ENCODE data around the gene RSPO1.
A peak's percentile ranks its signal among the peaks of the same experiment; 100 is the strongest.

The RSPO1 gene

DNA sequence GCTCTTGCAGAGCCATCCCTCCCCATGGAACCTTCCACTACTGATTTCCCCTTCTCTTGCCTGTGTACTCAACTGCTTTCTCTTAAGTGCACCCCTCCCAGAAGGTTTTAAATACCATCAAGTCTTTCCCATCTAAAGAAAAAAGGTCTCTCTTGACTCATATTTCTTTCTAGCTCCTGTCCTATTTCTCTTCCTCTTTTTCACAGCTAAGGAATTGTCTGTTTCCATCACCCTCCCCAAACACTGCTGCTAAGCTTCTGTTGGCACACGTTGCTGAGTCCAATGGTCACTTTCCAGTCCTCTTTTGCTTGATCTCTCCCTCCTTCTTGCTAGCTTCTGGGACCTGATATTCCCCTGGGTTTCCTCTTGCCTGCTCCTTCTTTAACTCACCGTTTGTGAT is 25.7 kb downstream of the RSPO1 start:
- Histone ChIP-seq H3K27me3 (ENCODE audit: control insufficient read depth, insufficient read depth, low read length) (peaks cover 83% of the 10 kb centered on the region), H3K4me2 (ENCODE audit: low read length) (no peak overlapping the region), H3K4me3 (ENCODE audit: low read length) (no peak overlapping the region), H3K4me1 (ENCODE audit: control insufficient read depth, insufficient read depth, low read length) (no peaks in the 10 kb centered on the region), H3K36me3 (ENCODE audit: insufficient read depth, low read length) (no peaks in the 10 kb centered on the region), H3K9me3 (replicated peaks; ENCODE audit: low read length) (no peaks in the 10 kb centered on the region), H3K9ac (ENCODE audit: low read depth, low read length) (no peak overlapping the region)

DNA sequence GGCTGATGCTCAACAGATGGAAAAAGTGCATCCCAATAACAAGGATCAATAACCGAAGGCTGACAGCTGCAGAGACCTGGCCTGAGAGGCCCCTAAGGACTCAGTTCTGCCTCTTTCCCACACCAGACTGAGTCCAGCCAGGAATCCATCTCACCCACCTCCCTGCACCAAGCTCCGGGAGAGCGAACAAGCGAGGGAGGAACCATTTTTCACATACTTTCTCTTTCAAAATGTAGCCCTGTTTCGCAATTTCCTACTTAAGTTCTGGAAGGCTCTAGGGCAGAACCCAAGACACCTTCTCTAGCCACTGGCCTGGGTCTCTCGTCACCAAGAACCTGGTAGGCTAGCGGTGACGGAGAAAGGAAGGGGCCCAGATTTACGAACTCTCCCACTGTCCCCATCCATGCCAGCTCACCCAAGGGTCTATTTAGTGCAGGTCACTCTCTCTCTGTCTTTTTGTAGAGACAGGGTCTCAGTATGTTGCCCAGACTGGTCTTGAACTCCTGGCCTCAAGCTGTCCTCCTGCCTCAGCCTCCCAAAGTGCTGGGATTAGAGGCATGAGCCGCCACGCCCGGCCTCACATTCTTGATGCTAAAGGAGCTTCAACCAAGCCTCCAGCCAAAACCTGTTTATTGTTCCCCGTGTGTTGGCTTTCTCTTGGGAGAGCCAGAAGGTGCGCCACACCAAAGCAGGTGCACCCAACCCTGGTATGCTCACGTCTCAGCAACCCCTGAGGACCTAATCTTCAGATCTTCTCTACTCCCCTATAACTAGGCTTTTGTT is 28.0 kb downstream of the RSPO1 start:
- no peaks in the 10 kb centered on the region for H3K36me3 ChIP-seq (ENCODE audit: insufficient read depth, low read length)
- no peaks in the 10 kb centered on the region for H3K9me3 ChIP-seq (replicated peaks; ENCODE audit: low read length)
- H3K4me3 ChIP-seq (ENCODE audit: low read length): no peak overlapping the region
- no peaks in the 10 kb centered on the region for H3K4me1 ChIP-seq (ENCODE audit: control insufficient read depth, insufficient read depth, low read length)
- H3K27me3 ChIP-seq (ENCODE audit: control insufficient read depth, insufficient read depth, low read length): peaks cover 74% of the 10 kb centered on the region
- no peak overlapping the region for H3K4me2 ChIP-seq (ENCODE audit: low read length)
- no peak overlapping the region for H3K9ac ChIP-seq (ENCODE audit: low read depth, low read length)

DNA sequence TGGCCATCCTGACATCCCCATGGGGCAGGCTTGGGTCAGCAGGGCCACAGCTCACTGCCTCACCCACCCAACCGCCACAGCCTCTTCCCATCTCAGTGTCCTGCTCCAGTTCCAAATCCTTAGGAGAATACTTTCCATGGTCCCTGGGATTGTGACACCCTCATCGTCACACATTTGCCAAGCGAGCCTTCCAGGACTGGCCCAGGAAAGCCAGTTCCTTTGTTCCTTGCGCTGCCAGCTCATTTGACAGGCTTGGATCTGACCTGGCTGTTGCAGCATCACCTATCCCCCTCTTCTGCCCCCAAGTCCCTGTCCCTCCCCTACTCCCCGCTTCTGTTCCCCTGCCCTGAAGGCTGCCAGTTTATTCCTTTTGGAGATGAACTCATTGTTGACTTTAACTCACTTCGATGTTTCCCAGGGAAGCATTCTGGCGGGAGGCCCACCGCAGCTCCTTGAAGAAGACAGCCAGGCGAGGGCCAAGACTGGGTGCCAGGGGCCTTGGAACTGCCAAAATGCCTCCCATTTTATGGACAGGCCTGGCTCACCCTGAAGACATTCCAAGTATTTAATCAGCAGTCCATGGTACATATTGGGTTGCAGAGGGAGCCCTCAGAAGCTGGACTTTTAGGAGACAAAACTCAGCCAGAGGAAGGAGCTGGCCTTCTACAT is 28.8 kb downstream of the RSPO1 start:
- H3K4me2 ChIP-seq (ENCODE audit: low read length): no peak overlapping the region
- peaks cover 73% of the 10 kb centered on the region for H3K27me3 ChIP-seq (ENCODE audit: control insufficient read depth, insufficient read depth, low read length)
- no peak overlapping the region for H3K4me3 ChIP-seq (ENCODE audit: low read length)
- no peaks in the 10 kb centered on the region for H3K9me3 ChIP-seq (replicated peaks; ENCODE audit: low read length)
- no peak overlapping the region for H3K9ac ChIP-seq (ENCODE audit: low read depth, low read length)
- no peaks in the 10 kb centered on the region for H3K4me1 ChIP-seq (ENCODE audit: control insufficient read depth, insufficient read depth, low read length)
- H3K36me3 ChIP-seq (ENCODE audit: insufficient read depth, low read length): no peaks in the 10 kb centered on the region

DNA sequence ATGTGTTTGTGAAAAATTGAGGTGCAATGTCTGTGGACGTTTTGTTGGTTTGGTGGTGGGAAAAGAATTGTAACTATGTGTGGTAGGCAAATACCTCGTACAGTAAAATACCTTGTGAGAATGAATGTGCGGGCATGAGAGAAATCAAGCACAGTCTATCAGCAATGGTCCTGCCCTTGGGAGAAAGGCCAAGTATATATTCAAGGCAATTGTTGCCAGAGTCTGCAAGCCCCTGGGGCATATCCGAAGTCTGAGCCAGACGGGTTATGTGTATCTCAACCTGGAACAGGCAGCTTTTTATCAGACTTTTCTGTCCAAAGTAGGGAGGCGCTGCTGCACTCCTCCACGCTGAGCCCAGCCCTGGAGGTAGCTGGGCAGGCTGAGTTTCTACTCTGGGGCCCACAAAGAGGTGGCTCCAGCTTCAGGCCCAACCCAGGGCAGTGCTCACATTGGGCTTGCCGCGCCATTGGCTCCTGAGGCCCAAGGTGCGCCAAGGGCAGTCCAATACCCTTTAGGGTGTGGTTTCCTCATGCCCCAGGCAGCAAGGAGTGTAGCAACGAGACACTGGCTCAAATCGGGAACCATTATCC is 29.5 kb downstream of the RSPO1 start:
- Histone ChIP-seq H3K9me3 (replicated peaks; ENCODE audit: low read length) (no peaks in the 10 kb centered on the region), H3K4me2 (ENCODE audit: low read length) (no peak overlapping the region), H3K27me3 (ENCODE audit: control insufficient read depth, insufficient read depth, low read length) (peaks cover 78% of the 10 kb centered on the region), H3K9ac (ENCODE audit: low read depth, low read length) (no peak overlapping the region), H3K4me3 (ENCODE audit: low read length) (no peak overlapping the region), H3K36me3 (ENCODE audit: insufficient read depth, low read length) (no peaks in the 10 kb centered on the region), H3K4me1 (ENCODE audit: control insufficient read depth, insufficient read depth, low read length) (no peaks in the 10 kb centered on the region)

DNA sequence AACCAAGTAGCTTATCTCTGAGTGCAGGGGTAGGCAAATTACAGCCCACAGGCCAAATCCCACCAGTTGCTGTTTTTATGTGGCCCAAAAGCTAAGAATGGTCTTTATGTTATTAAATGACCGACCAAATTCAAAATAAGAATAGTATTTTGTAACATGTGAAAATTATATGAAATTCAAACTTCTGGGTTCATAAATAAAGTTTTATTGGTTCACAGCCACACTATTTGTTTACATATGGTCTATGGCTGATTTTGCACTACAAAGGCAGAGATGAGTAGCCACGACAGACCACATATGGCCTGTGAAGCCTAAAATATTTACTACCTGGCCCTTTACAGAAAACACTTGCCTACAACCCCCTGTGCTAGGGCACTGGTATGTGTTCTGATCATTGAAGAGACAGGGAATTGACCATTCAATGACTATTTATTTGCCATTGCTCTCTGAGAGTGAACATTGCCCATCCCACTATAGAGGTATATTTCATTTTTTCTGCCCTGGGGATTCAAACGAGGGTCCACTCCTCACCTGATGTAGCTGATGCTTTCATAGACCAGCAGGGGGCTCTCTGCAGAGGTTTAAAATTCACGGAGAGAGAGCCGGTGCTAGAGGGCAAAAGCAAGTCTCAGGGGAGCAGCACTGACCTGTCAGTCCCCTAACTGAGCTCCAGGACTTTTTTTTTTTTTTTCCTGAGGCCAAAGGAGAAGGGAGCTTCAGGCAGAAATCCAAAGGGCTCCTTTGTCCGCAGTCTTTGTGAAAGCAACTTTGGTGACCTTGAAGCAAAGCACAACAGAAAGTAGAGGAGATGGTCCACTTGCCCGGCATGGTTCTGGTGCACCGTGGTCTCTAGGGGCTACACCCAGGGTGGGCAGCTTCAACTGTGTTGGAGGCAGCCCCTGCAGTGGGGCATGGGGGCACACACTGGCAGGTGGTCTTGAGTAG is 31.7 kb downstream of the RSPO1 start:
- no peak overlapping the region for H3K9ac ChIP-seq (ENCODE audit: low read depth, low read length)
- H3K4me3 ChIP-seq (ENCODE audit: low read length): no peak overlapping the region
- no peak overlapping the region for H3K4me2 ChIP-seq (ENCODE audit: low read length)
- H3K4me1 ChIP-seq (ENCODE audit: control insufficient read depth, insufficient read depth, low read length): no peaks in the 10 kb centered on the region
- peaks cover 61% of the 10 kb centered on the region for H3K27me3 ChIP-seq (ENCODE audit: control insufficient read depth, insufficient read depth, low read length)
- no peaks in the 10 kb centered on the region for H3K9me3 ChIP-seq (replicated peaks; ENCODE audit: low read length)
- H3K36me3 ChIP-seq (ENCODE audit: insufficient read depth, low read length): no peaks in the 10 kb centered on the region

DNA sequence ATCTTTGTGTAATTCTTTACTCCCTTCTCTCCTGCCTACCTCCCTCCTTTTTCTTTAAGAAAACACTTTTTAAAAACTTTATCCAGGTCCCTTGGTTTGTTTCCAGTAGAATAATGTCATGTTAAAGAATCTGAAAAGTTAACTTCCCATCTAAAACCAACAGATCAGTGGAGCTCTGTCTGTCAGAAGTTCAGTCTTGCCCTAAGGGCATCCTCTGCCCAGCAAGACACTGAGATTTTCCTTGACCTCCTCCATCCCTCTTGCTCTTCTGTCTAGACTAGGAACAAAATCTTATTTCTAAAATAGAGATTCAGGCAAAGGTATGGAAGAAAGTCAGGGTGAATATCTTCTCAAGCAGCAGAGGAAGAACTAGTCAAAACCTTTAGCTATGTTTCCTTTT is 33.3 kb downstream of the RSPO1 start:
- Histone ChIP-seq H3K4me1 (ENCODE audit: control insufficient read depth, insufficient read depth, low read length) (no peaks in the 10 kb centered on the region), H3K9ac (ENCODE audit: low read depth, low read length) (no peak overlapping the region), H3K9me3 (replicated peaks; ENCODE audit: low read length) (no peaks in the 10 kb centered on the region), H3K4me3 (ENCODE audit: low read length) (no peak overlapping the region), H3K36me3 (ENCODE audit: insufficient read depth, low read length) (no peaks in the 10 kb centered on the region), H3K27me3 (ENCODE audit: control insufficient read depth, insufficient read depth, low read length) (peaks cover 45% of the 10 kb centered on the region), H3K4me2 (ENCODE audit: low read length) (no peak overlapping the region)

DNA sequence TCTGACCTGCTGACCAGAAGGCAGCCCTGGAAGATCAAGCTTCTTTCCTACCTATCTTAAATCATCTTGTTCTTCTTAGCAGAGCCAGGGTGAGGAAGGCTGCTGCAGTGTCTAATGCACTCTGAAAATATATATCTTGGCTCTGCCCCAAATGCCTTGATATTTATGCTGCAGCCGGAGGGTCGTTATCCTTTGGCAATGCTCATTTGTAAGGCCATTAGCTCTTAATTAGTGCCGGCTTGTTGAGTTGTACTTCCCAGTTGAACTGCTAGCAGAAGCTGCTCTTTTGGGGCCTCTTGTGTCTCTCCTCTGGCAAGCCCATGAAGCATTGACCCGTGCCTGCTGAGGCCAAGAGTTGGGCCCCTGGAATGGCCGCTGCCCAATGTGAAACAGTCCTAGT is 34.8 kb downstream of the RSPO1 start:
- H3K9me3 ChIP-seq (replicated peaks; ENCODE audit: low read length): no peaks in the 10 kb centered on the region
- H3K4me2 ChIP-seq (ENCODE audit: low read length): no peak overlapping the region
- H3K4me3 ChIP-seq (ENCODE audit: low read length): no peak overlapping the region
- H3K4me1 ChIP-seq (ENCODE audit: control insufficient read depth, insufficient read depth, low read length): peaks cover 5% of the 10 kb centered on the region
- H3K27me3 ChIP-seq (ENCODE audit: control insufficient read depth, insufficient read depth, low read length): peaks cover 35% of the 10 kb centered on the region
- no peak overlapping the region for H3K9ac ChIP-seq (ENCODE audit: low read depth, low read length)
- no peaks in the 10 kb centered on the region for H3K36me3 ChIP-seq (ENCODE audit: insufficient read depth, low read length)

DNA sequence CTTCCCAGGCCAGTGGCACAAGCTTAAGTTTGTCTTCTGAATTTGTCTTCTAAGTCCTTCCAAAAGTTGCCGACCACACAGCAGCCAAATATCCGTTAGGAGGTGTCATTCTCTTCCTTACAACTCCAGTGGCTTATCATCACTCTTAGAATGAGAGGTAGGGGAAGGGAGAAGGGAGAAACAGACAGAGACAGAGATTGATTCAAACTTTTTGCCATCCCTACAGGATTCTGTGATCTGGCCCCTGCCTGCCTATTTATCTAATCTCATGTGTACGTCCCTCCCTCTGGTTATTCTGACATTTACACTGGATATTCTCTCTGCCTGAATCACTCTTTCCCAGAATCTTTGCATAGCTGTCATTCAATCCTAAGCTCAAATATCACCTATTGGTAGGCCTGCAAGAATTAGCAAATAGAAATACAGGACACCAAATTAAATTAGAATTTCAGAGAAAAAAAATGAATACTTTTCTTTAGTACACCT is 38.5 kb downstream of the RSPO1 start:
- Histone ChIP-seq H3K9ac (ENCODE audit: low read depth, low read length) (peak overlapping the region; percentile 92), H3K36me3 (ENCODE audit: insufficient read depth, low read length) (peaks cover 25% of the 10 kb centered on the region), H3K4me1 (ENCODE audit: control insufficient read depth, insufficient read depth, low read length) (peaks cover 18% of the 10 kb centered on the region), H3K4me2 (ENCODE audit: low read length) (peak overlapping the region; percentile 94), H3K4me3 (ENCODE audit: low read length) (peak overlapping the region; percentile 81), H3K27me3 (ENCODE audit: control insufficient read depth, insufficient read depth, low read length) (peaks cover 11% of the 10 kb centered on the region), H3K9me3 (replicated peaks; ENCODE audit: low read length) (no peaks in the 10 kb centered on the region)

DNA sequence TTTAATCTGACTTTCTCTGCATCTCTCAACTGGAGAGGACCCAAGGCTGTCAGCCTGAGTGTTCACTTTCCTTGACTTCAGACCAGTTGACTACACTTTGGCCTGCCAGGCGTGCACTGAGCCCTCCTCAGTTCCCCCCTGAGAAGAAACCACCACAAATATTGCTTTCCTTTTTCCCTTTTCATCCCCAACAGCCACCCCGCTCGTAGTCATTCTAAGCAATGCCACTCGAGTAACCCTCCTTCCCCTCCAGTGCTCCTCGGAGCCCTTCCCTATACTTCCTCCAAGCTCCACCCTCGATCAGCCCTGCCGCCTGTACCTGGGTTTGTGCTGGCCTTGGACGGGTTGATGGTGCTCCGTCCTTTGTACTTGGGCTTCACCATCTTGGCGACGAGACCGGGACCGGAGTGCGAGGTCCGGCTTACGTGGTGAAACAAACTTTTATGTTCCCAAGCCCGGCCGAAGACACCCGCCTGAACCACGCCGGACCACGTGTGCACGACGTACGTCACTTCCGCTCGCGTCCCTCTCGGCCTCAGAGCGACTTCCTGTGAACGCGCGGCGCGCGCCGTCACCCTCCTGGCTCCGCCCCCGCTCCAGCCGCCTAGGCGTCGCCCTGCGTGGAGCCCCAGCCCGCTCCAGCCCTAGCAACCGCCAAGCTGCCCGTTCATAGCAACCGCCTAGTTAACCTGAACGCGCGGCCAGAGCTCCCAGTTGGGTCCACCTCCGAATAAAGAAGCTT is 39.1 kb downstream of the RSPO1 start, which contains the start of gene GNL2:
Gene GNL2, minus strand, starts transcription at position 498 of the 742 bp plus-strand sequence. Its CDS starts 115 bp downstream, at position 383.
- Histone ChIP-seq H3K4me3 (ENCODE audit: low read length) (peak within 1 kb of the TSS; percentile 81), H3K4me2 (ENCODE audit: low read length) (peak within 1 kb of the TSS; percentile 94), H3K9me3 (replicated peaks; ENCODE audit: low read length) (no peaks in the 10 kb centered on the region), H3K27me3 (ENCODE audit: control insufficient read depth, insufficient read depth, low read length) (peaks cover 5% of the 10 kb centered on the region), H3K4me1 (ENCODE audit: control insufficient read depth, insufficient read depth, low read length) (peaks cover 18% of the 10 kb centered on the region), H3K9ac (ENCODE audit: low read depth, low read length) (peak within 1 kb of the TSS; percentile 92), H3K36me3 (ENCODE audit: insufficient read depth, low read length) (peaks cover 31% of the 10 kb centered on the region)

DNA sequence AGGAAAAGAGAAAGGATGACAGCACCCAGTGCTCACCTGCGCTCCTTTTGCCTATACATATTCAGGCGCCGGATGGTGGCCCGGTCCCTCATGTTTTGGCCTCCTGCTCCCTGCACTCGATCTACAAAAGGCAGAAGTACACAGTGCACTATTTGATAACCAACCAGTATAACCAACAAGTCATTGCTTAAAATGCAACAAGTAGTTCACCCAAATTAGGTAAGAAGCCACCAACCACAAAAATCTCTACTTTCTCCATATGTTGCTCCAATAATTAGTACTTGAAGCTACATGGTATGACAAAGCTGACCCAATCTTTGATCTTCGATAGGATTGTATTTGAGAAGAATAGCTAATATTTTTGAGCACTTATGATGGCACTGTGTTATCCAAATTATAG is 41.0 kb downstream of the RSPO1 start:
- peak overlapping the region; percentile 81 for H3K4me3 ChIP-seq (ENCODE audit: low read length)
- peaks cover 46% of the 10 kb centered on the region for H3K36me3 ChIP-seq (ENCODE audit: insufficient read depth, low read length)
- H3K9me3 ChIP-seq (replicated peaks; ENCODE audit: low read length): no peaks in the 10 kb centered on the region
- H3K4me2 ChIP-seq (ENCODE audit: low read length): peak overlapping the region; percentile 94
- H3K9ac ChIP-seq (ENCODE audit: low read depth, low read length): no peak overlapping the region
- H3K4me1 ChIP-seq (ENCODE audit: control insufficient read depth, insufficient read depth, low read length): peaks cover 18% of the 10 kb centered on the region
- H3K27me3 ChIP-seq (ENCODE audit: control insufficient read depth, insufficient read depth, low read length): no peaks in the 10 kb centered on the region

Measured in skeletal muscle satellite cell (primary cell).